Measurements from ENCODE around the gene CTIF.

DNA sequence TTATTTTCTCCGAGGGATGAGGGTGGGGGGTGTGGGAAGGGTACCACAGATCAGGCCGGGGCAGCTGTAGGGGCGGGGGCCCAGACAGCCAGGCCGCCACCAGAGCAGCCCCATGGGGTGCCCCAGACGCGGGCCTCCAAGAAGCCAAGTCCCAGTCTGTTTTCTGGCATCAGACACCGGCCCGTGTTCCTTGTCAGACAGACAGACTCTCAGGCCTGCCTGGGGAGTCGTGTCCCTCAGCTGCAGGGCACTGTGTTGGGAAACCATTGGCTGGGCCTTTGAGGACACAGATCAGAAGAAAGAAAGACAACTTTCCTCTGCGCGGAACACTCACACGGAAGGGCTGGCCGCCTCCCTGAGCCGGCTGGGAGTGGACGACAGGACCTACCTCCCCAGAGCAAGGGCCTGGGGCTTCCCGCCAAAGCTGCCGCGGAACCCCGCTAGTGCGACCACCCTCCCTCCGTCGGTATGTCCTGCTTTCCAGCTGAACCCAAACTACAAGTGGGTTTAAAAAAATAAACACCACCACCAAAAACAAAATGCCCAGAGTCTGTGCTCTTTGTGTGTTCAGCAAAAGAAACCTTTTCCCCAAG lies 323.9 kb downstream of the CTIF start:
- TF ChIP-seq, protein P1, sequence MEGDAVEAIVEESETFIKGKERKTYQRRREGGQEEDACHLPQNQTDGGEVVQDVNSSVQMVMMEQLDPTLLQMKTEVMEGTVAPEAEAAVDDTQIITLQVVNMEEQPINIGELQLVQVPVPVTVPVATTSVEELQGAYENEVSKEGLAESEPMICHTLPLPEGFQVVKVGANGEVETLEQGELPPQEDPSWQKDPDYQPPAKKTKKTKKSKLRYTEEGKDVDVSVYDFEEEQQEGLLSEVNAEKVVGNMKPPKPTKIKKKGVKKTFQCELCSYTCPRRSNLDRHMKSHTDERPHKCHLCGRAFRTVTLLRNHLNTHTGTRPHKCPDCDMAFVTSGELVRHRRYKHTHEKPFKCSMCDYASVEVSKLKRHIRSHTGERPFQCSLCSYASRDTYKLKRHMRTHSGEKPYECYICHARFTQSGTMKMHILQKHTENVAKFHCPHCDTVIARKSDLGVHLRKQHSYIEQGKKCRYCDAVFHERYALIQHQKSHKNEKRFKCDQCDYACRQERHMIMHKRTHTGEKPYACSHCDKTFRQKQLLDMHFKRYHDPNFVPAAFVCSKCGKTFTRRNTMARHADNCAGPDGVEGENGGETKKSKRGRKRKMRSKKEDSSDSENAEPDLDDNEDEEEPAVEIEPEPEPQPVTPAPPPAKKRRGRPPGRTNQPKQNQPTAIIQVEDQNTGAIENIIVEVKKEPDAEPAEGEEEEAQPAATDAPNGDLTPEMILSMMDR (IDR thresholded peaks at IDR 0.05), result no peak
- no peak for TF ChIP-seq POLR2A (IDR thresholded peaks at IDR 0.05)

Data from transverse colon (tissue), 3 donors.